ENCODE results near the gene HK1. TPM values are rescaled to one million over a fixed set of nuclear protein-coding genes. Genes with fewer than 3 reads are reported as not detected.

Gene HK1
- total RNA-seq, 2 experiments from 2014 or later = 13.1 to 31.5 TPM

- intact Hi-C loops (cut with micrococcal nuclease; ENCODE audit: unreplicated experiment) = loop anchor here (5.0 kb wide), 1 partner anchor 212 kb away; no protein-coding TSS in a partner anchor
- H3K27ac ChIP-seq (ENCODE audit: low read depth, low read length, poor library complexity, severe bottlenecking) = no peak overlapping the region
Measured at GRCh38 chr10:69425041-69425440, 146.7 kb downstream of the HK1 start.

GRCh38 chr10:69425511-69426298 is 147.4 kb downstream of the HK1 start:
- Histone ChIP-seq H2AFZ (ENCODE audit: low read length) (peak overlapping the region; percentile 53; the same call in 1 of the 2 replicates), H3K4me1 (ENCODE audit: insufficient read depth, low read length, poor library complexity, severe bottlenecking) (peaks cover 7% of the 10 kb centered on the region), H3K9me3 (ENCODE audit: low read length) (no peaks in the 10 kb centered on the region), H3K9me2 (ENCODE audit: insufficient read depth, low read length) (no peaks in the 10 kb centered on the region), H3K27ac (ENCODE audit: low read depth, low read length, poor library complexity, severe bottlenecking) (no peak overlapping the region), H3K4me3 (ENCODE audit: low read depth, low read length, poor library complexity, severe bottlenecking) (no peak overlapping the region), H3K79me2 (ENCODE audit: insufficient read depth, low read depth, low read length) (no peaks in the 10 kb centered on the region), H4K20me1 (ENCODE audit: insufficient read depth, low read length) (no peaks in the 10 kb centered on the region), H3K4me2 (ENCODE audit: low read length) (no peak overlapping the region), H3K36me3 (ENCODE audit: insufficient read depth, low read length) (no peaks in the 10 kb centered on the region)
- TF ChIP-seq CTCF (conservative IDR thresholded peaks at IDR 0.05; ENCODE audit: low read length) (no peak), EZH2phosphoT487 (IDR thresholded peaks at IDR 0.05; ENCODE audit: borderline replicate concordance, low read depth, low read length) (no peak)
- POLR2A ChIA-PET = interaction anchor here (0.6 kb wide), 1 partner anchor 11 kb away, joined by 3 read pairs; no protein-coding TSS in a partner anchor
- no TSS peak for BruUV-seq (replicated peaks)
- intact Hi-C loops (cut with micrococcal nuclease; ENCODE audit: unreplicated experiment) = loop anchor here (5.0 kb wide), 1 partner anchor 212 kb away; no protein-coding TSS in a partner anchor
- CTCF ChIA-PET (ENCODE audit: unreplicated experiment) = no interaction called here
- no peak for DNase-seq (ENCODE audit: low spot score)

More at GRCh38 chr10:69425041-69425440, 146.7 kb downstream of the HK1 start:
- no TSS peak for BruUV-seq (replicated peaks)
- H3K4me3 ChIP-seq (ENCODE audit: low read depth, low read length, poor library complexity, severe bottlenecking) = no peak overlapping the region
- H3K4me2 ChIP-seq (ENCODE audit: low read length) = no peak overlapping the region
- H3K79me2 ChIP-seq (ENCODE audit: insufficient read depth, low read depth, low read length) = no peaks in the 10 kb centered on the region
- DNase-seq (ENCODE audit: low spot score) = no peak
- peaks cover 7% of the 10 kb centered on the region for H3K4me1 ChIP-seq (ENCODE audit: insufficient read depth, low read length, poor library complexity, severe bottlenecking)
- no peaks in the 10 kb centered on the region for H3K36me3 ChIP-seq (ENCODE audit: insufficient read depth, low read length)
- CTCF ChIA-PET (ENCODE audit: unreplicated experiment) = no interaction called here
- TF ChIP-seq EZH2phosphoT487 (IDR thresholded peaks at IDR 0.05; ENCODE audit: borderline replicate concordance, low read depth, low read length) = no peak
- no peak for TF ChIP-seq CTCF (conservative IDR thresholded peaks at IDR 0.05; ENCODE audit: low read length)
- H3K9me2 ChIP-seq (ENCODE audit: insufficient read depth, low read length) = no peaks in the 10 kb centered on the region
- H4K20me1 ChIP-seq (ENCODE audit: insufficient read depth, low read length) = no peaks in the 10 kb centered on the region
- POLR2A ChIA-PET = interaction anchor here (0.6 kb wide), 1 partner anchor 11 kb away, joined by 3 read pairs; no protein-coding TSS in a partner anchor
- no peak overlapping the region for H2AFZ ChIP-seq (ENCODE audit: low read length)
- H3K9me3 ChIP-seq (ENCODE audit: low read length) = no peaks in the 10 kb centered on the region

GRCh38 chr10:69426376-69426727 is 148.1 kb downstream of the HK1 start:
- Histone ChIP-seq H4K20me1 (ENCODE audit: insufficient read depth, low read length) (no peaks in the 10 kb centered on the region), H3K79me2 (ENCODE audit: insufficient read depth, low read depth, low read length) (no peaks in the 10 kb centered on the region), H3K4me1 (ENCODE audit: insufficient read depth, low read length, poor library complexity, severe bottlenecking) (peaks cover 7% of the 10 kb centered on the region), H3K9me2 (ENCODE audit: insufficient read depth, low read length) (no peaks in the 10 kb centered on the region), H2AFZ (ENCODE audit: low read length) (peak overlapping the region; percentile 53; the same call in 1 of the 2 replicates), H3K27ac (ENCODE audit: low read depth, low read length, poor library complexity, severe bottlenecking) (no peak overlapping the region), H3K9me3 (ENCODE audit: low read length) (no peaks in the 10 kb centered on the region), H3K36me3 (ENCODE audit: insufficient read depth, low read length) (no peaks in the 10 kb centered on the region), H3K4me3 (ENCODE audit: low read depth, low read length, poor library complexity, severe bottlenecking) (no peak overlapping the region), H3K4me2 (ENCODE audit: low read length) (no peak overlapping the region)
- ChIA-PET CTCF (ENCODE audit: unreplicated experiment) (no interaction called here), POLR2A (no interaction called here)
- TF ChIP-seq CTCF (conservative IDR thresholded peaks at IDR 0.05; ENCODE audit: low read length) = no peak
- no peak for TF ChIP-seq EZH2phosphoT487 (IDR thresholded peaks at IDR 0.05; ENCODE audit: borderline replicate concordance, low read depth, low read length)
- intact Hi-C loops (cut with micrococcal nuclease; ENCODE audit: unreplicated experiment) = loop anchor here (5.0 kb wide), 1 partner anchor 211 kb away; no protein-coding TSS in a partner anchor
- no peak for DNase-seq (ENCODE audit: low spot score)
- BruUV-seq (replicated peaks) = no TSS peak
